GM18520 (cell line): ENCODE data around the gene RCAN2.

Source experiments
- ATAC-seq: cut with Tn5 transposase; IDR thresholded peaks from one replicate; pipeline ENCODE4 v1.9.1; 2021; ENCODE audit not compliant: unreplicated experiment

Gene RCAN2

DNA sequence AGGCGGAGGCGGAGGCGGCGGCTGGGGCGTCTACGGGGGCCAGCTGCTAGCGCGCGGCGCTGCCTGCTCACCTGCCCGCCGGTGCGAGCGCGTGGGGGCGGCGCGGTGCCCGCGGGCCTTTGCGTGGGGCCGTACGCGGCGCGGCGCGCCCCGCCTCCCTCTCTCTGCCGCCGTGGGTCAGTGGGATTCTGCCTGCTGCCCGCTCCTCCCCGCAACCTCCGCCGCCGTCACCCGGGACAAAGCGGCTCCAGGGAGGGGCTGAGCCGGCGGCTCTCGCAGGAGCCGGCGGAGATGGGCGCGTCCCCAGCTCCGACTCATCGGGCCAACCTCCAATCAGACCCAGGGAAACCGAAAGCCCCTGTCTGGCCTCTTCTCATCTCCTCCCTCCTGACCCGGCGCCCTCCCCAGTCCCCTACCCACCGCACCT, at the start of gene RCAN2:
RCAN2 (minus strand) TSS at position 249 of the 427 bp plus-strand sequence.
- no peak for ATAC-seq

DNA sequence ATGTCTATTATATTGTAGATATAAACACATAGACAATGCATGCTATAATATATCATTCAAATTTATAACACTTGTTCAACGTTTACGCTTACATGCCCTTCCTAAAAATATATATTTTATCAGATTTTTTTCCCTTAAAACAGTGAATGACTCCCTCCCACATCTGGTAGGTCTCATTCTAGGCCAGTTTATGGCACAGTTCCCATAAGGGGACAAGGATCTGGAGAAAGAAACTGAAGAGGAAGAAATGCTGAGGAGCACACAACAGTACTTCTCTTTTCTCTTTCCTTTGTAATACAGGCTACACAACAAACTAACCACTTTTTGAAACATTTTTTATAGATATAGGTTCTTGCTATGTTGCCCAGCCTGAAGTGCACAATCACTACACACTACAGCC, 48.6 kb upstream of the RCAN2 start:
- ATAC-seq = no peak

DNA sequence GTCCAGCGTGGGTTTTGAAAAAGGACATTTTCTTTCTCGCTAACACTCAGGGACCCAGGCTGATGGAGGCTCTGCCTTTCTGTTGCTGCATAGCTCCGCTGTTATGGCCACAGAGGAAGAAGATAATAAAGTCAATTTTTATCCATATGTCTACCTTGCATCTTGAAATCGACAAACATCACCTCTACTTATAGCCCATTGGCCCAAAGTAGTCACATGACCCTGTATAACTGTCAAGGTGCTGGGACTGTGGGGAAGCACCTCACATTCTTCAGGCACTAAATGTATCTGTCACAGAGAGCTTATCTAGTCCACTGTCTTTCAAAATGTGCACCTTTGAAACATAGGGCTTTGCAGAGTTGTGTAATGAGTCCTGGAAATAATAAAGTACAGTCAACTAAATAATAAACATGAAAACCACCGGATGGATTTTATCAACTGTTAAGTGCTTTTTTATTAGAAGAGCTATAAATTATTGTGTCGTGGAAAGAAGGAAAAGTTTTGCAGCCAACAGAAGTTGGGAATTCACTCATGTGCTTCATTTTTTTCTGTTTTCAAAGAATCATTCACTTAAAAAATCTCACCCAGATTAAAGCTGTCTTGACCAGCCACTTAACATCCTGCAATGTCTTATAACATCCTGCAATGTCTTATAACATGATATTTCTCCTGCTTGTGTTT, 47.7 kb upstream of the RCAN2 start:
- ATAC-seq = no peak

GRCh38 chr6:46530896-46531295, 39.6 kb upstream of the RCAN2 start:
- ATAC-seq = no peak

DNA sequence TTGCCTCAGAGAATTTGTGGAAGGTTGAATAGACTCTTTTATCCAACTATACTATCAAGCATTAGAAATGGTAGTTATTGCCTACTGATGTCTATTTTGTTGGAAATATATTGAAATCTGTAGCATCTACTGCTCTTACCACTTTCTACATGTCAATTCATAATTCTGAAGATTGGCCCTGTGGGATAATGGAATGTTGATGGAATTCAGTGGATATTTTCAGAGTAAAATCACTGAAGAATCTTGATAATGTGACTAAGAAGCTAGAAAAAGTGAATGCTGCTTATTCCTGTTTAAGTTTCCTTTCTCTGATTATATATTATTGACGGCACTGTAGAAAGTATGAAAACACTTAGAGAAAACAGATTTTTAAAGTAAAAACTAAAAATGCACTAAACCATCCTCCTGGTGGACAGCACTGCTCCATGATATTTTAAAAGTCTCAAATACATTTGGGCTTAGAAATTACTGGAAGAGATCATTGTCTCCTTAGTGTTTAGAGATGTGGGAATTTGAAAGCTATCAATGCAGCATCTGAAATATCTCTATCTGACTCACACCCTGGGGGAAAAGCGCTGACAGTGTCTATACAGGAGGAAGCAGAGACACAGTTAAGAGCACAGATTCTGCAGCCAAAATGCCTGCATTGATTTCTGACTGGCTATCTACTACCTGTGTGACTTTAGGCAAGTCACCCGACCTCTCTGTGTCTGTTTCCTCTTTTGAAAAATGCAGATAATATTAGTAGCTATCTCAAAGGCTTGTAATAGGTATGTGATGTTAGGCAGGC, 37.9 kb upstream of the RCAN2 start:
- no peak for ATAC-seq

GRCh38 chr6:46526607-46527006, 35.4 kb upstream of the RCAN2 start:
- no peak for ATAC-seq

DNA sequence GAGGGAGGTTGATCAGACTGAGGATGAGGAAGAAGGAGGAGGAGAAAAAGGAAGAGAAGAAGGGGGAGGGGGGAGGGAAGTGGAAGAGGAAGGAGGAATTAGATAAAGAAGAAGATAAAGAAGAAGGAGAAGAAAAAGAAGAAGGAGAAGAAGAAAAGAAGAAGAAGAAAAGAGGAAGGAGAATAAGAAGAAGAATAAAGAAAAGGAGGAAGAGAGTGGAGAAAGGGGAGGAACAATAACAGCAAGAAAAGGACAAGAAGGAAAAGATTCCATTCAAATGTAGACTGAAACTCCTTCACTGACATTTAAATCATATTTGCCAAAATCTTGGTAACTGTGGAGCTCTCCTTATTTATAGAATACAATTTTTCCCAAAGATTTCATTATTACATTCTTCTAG, 34.3 kb upstream of the RCAN2 start:
- no peak for ATAC-seq

DNA sequence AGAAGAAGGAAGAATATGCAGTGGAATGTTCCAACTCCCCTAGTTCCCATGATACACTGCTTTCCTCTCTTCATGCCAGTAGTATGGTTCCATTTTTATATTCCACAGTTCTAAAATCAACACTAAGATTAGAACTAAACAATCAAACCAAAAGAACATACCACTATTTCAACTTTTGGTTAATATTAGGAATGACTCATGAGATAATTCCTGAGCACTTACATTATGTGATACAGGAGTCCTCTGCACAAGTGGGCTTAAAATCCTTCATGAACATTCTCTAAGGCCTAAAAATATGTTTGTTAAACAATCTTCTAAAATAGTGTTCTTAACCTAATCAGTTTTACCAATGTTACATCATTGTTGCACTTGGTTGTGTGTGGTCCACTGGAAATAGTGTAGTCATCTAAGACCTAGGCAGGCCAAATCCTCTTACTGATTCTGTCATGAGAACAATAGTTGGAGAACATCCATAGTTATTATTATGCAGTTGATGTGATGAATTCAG, 30.3 kb upstream of the RCAN2 start:
- ATAC-seq = no peak

- no peak for ATAC-seq
Measured at GRCh38 chr6:46517202-46517601, 26.0 kb upstream of the RCAN2 start.

DNA sequence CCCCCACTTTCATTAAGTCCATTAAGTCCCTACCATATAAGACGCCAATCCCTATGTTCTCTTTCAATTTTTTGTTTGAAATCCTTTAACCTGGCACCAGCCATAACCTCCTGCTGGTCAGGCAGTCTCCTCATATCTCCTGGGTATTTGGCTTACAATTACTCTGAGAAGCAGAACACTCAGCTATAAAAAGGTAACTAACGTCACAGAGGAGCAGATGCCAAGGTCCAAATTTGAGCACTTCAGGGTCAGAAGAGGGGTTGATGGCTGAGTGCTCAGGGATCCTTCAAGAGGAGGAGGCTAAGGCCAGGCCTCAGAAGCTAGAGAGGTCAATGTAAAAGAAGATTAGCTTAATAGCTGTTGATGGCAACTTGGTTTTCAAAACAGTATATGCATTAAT, 22.3 kb upstream of the RCAN2 start:
- ATAC-seq = no peak

- ATAC-seq = no peak
Measured at GRCh38 chr6:46511320-46511719, 20.1 kb upstream of the RCAN2 start.

- no peak for ATAC-seq
Measured at GRCh38 chr6:46510651-46511050, 19.4 kb upstream of the RCAN2 start.

DNA sequence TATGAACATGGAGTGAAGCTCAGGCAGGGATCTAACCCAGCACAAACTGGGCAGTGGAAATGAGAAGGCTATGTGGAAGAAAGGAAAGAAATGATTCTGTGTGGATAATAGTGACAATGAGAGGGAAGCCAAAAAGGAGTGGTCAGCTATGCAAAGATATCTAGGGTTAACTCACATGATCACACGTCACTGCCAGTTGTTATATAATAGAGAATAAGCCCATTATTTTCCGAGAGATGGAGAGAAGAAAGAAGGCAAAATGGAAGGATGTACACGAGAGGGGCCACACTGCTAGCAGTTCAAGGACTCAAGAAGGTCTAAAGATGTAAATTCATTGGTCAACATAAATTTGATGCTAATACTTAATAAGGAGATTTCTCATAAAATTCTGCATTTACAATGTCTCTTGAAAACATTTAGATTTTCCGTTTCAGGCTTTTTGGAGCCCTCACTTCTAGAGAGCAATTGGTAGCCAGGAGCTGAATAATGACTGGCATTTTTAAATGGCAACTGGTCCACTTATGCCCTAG, 18.8 kb upstream of the RCAN2 start:
- ATAC-seq = no peak

DNA sequence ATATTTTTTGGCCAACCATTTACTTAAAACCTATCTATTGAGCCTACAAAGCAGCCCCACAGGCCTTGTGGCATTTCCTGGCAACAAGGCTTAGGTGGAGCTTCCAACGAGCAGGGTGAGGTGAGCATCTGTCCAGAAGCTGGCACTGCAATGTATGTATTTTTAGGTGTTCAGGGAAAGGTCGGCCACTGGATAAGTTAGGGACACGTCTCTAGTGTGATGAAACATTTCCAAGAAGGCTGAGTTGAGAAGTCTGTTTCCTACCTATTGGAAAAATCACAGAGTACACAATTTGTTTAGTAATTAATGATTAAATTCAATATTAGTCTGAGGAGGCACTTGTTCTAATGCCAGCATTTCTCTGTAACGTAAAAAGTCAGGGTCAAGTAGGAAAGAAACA, 17.8 kb upstream of the RCAN2 start:
- no peak for ATAC-seq

GRCh38 chr6:46507426-46507825, 16.2 kb upstream of the RCAN2 start:
- no peak for ATAC-seq

- no peak for ATAC-seq
Measured at GRCh38 chr6:46505693-46506512, 14.7 kb upstream of the RCAN2 start.

- ATAC-seq = no peak
Measured at GRCh38 chr6:46504242-46504641, 13.0 kb upstream of the RCAN2 start.

DNA sequence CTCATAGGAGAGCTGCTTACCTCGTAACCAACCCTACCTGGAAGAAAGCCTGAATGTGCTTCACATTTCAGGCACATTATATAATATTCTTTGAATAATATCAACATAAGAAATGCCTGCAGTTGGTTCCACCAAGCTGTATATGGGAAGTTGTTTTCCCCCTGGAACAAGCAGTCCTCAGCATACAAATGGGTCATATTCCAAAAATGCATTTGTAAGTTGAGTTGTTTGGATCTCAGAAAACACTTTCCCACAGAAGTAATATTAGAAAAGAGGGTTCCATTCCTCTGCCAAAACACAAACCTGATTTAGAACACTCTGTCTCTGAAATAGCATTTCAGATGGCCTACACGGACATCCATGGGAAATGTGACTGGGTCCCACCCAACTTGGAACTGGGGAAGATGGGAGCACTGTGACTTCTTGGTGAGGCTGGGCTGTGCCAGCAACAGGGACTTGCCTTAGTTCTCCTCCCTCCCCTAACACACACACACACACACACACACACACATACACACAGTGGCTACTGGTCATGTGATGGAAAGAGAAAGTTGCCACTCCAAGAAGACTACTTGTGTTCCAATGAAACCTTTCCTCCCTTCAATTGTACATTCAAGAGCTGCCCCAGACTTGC, 11.4 kb upstream of the RCAN2 start:
- no peak for ATAC-seq

- no peak for ATAC-seq
Measured at GRCh38 chr6:46501136-46502089, 10.2 kb upstream of the RCAN2 start.

- ATAC-seq = no peak
Measured at GRCh38 chr6:46500382-46500781, 9.1 kb upstream of the RCAN2 start.
